Posterior vena cava (tissue), 2 donors: ENCODE data around the gene GPX2. TPM values are rescaled to one million over a fixed set of nuclear protein-coding genes. Genes with fewer than 3 reads are reported as not detected.

Experiments used
- DNase-seq: peaks from one replicate; pipeline ENCODE4 v3.0.0-alpha.2; 2020; ENCODE audit warnings: low spot score
- intact Hi-C, 2 donors: fragments of 100-400 bp; cut with DNase I; formaldehyde crosslinking; loops; one replicate each; pipeline versions ENCODE4 v1.14.1 to v1.14.2; 2022 to 2023
- long read RNA-seq, 2 donors: library from polyadenylated mRNA; unstranded; transcript quantifications; one replicate each; pipeline ENCODE4 v2.0.0, GENCODE V29; 2020 to 2021
- total RNA-seq, 2 donors: library from RNA; stranded (reverse); fragmentation: NEBNext Ultra II Directional; extraction: Animal tissue kit (Norgen Biotek cat#: 25700); gene quantifications; one replicate each; pipeline ENCODE4 v1.2.1, GENCODE V29; 2021
- donor health status: DM: yes; HTN: yes; CAD: no.
- donor health status: DM: yes; HTN: yes; CAD: no.

Gene GPX2
- total RNA-seq, result not detected
- long read RNA-seq, donor 1, partial matches to known transcripts, result 0 of 3 reads
- long read RNA-seq, donor 1, other reads (novel, unspliced or antisense), result 3 of 3 reads
- long read RNA-seq, donor 2, result 0 reads

DNA sequence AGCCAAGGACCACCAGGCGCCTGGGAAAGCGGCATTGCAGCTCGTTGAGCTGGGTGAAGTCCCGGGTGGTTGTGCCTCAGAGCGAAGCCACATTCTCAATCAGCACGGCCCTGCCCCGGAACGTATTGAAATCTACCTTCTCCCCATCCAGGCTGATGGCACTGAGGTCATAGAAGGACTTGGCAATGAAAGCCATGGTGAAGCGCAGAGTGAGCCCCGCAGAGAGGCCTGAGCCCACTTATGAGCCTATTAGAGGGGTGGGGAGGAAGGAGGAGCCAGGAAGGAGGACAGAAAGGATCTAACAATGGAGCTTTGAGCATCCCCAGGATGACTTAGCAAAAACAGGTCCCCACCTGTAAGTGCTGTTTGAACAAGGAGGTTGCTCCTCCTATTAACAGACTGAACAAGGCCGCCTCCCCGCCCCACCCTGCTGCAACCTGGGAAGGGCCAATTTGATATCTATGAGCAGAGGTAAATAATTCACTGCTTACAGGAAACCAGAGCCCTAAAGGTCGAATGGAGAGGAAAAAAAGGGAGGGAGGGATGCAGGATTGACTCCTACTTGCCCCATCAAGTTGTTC is at the start of gene GPX2:
GPX2 (minus strand) TSS at position 215 of the 581 bp plus-strand sequence; CDS start at position 196, 19 bp downstream.
- DNase-seq, result no peak
- intact Hi-C loops, result no loop called here

GRCh38 chr14:64990939-64991338 is 48.4 kb upstream of the GPX2 start:
- intact Hi-C loops, result no loop called here
- no peak for DNase-seq

- no peak for DNase-seq
- intact Hi-C loops, result no loop called here
Measured at GRCh38 chr14:64990296-64990695, 47.8 kb upstream of the GPX2 start.

- intact Hi-C loops, result loop anchor here in 1 of 2 donors (10.0 kb wide), 1 partner anchor 847 kb away; no protein-coding TSS in a partner anchor
- DNase-seq, result no peak
Measured at GRCh38 chr14:64987438-64987767, 44.9 kb upstream of the GPX2 start.

- DNase-seq, result peak; percentile 98
- intact Hi-C loops, result loop anchor here in 1 of 2 donors (10.0 kb wide), 1 partner anchor 848 kb away; no protein-coding TSS in a partner anchor
Measured at GRCh38 chr14:64986648-64987437, 44.3 kb upstream of the GPX2 start, which contains the start of gene FNTB. Gene FNTB (plus strand): TSS chr14:64986895. CDS start chr14:64986954, 59 bp downstream.

GRCh38 chr14:64983439-64984310 is 41.1 kb upstream of the GPX2 start:
- DNase-seq, result no peak
- intact Hi-C loops, result loop anchor here in 1 of 2 donors (10.0 kb wide), 1 partner anchor 851 kb away; no protein-coding TSS in a partner anchor

DNA sequence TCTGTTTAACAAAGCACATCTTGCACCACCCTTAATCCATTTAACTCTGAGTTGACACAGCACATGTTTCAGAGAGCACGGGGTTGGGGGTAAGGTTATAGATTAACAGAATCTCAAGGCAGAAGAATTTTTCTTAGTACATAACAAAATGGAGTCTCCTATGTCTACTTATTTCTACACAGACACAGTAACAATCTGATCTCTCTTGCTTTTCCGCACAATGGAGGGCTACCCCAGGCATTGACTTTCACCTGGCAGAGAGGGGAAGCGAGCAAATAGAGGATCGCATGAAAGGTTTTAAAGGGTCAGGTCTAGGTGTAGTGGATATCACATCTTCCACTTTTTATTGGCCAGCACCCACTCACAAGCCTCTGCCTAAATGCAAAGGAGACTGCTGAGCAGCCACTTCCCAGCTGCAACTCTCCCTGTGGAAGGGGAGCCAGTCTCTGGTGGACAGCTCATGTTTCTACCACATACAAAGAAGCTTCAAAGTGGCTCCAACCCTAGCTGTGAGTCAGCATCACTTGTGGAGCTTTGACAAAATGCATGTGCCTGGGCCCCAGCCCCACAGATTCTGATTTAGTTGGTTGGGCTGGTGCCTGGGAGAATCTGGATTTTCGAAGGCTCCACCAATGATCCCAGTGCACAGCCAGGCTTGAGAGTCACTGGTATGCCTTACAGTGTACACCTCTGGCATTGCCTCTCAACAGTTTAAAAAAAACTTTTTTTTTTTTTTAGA is 37.0 kb upstream of the GPX2 start:
- intact Hi-C loops, result loop anchor here in 1 of 2 donors (10.0 kb wide), 1 partner anchor 855 kb away; no protein-coding TSS in a partner anchor

GRCh38 chr14:64974563-64974962 is 32.0 kb upstream of the GPX2 start:
- intact Hi-C loops, result loop anchor here in 1 of 2 donors (1.0 kb wide), 1 partner anchor 44 kb away; no protein-coding TSS in a partner anchor
- no peak for DNase-seq

More for the DNA sequence above, 37.0 kb upstream of the GPX2 start:
- DNase-seq, result no peak

DNA sequence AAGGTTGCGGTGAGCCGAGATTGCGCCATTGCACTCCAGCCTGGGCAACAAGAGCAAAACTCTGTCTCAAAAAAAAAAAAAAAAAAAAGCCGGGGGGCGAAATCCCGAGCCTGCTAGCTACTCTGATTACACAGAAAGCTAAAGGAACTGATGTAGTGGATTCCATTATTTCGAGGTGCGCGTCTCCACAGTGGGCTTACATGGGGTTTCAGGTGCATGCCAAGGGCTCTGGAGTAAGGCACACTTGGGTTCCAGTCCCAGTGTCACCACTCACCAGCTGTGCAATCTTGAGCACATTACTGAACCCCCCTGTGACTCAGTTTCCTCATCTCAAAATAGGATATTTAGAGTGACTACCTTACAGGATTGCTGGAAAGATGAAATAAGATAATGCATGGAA is 31.3 kb upstream of the GPX2 start:
- intact Hi-C loops, result loop anchor here in 1 of 2 donors (1.0 kb wide), 1 partner anchor 44 kb away; no protein-coding TSS in a partner anchor

DNA sequence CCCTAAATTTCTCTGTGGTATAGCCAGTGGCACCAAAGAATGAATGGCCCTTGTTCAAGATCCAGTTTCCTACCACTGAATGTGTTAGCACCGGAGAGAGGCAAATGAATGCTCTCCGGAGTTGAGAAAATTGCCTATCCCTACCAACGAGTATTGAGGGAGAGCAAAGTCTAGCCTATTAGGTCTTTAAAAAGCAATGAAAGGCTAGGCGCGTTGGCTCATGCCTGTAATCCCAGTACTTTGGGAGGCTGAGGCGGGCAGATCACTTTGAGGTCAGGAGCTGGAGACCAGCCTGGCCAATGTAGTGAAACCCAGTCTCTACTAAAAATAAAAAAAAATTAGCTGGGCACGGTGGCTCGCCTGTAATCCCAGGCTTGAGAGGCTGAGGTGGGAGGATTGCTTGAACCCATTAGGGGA is 30.5 kb upstream of the GPX2 start:
- intact Hi-C loops, result no loop called here
- DNase-seq, result no peak

More for the DNA sequence above, 31.3 kb upstream of the GPX2 start:
- DNase-seq, result no peak

DNA sequence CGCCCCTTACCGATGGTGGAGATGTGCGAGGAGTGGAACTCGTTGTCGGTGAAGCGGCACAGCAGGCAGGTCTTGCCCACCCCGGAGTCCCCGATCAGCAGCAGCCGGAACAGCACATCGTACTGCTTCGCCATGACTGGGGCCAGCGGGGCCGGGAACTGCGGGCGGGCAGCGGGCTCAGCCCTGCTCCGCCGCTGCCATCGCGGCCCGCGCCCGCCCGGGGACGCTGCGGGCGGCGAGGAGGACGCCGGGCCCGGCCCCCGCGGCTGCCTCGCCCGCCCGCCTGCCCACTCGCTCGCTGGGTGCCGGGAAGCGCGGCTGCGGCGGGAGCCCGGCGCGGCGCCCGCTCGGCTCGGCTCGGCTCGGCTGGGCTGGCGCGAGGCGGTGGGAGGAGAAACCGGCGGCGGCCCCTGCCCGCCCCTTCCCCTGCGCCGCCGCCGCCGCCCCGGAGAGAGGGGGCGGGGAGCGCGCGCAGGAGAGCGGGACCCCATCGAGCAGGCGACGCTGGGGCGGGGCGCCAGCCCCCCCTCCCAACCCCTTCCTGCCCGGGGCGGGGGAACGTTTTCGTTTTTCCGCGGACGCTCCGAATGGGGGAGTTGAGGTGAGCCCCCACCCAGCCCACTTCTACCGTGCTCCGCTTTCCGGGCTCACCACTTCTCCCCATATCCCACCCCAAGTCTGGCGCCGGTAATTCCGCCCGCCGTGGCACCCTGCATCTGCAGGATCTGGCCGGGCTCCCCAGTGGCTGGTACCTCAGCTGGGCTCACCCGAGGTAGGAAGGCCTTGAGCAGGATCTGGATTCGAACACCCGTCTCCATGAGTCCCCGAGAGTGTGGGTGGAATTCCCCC is 29.6 kb upstream of the GPX2 start, which contains the start of gene RAB15:
RAB15 (minus strand) TSS at position 394 of the 849 bp plus-strand sequence; CDS start at position 134, 260 bp downstream.
- intact Hi-C loops, result no loop called here
- no peak for DNase-seq

DNA sequence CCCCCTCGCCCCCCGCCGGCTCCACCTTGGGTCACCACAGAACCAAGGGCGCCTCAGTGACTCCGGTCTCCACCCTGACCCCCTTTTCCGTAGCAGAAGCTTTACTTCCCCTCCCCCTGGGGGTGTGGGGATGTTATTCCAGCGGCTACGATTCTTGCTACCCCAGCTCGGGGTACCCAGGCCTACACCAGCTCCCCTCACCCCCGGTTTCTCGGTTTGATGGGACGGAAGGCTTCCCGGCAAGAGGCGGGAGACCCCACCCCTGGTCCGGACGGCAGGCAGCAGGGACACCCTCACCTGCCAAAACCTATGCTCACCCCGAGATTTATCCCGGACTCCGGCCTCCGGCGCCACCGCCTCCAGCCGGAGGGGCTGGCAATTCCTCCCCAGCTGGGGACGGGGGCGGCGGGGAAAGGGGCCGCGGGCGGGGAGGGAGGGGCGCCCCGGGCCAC is 29.0 kb upstream of the GPX2 start:
- DNase-seq, result no peak
- intact Hi-C loops, result no loop called here

GRCh38 chr14:64970776-64971477 is 28.4 kb upstream of the GPX2 start:
- DNase-seq, result no peak
- intact Hi-C loops, result no loop called here

GRCh38 chr14:64970041-64970440 is 27.5 kb upstream of the GPX2 start:
- peak; percentile 67 for DNase-seq
- intact Hi-C loops, result no loop called here

DNA sequence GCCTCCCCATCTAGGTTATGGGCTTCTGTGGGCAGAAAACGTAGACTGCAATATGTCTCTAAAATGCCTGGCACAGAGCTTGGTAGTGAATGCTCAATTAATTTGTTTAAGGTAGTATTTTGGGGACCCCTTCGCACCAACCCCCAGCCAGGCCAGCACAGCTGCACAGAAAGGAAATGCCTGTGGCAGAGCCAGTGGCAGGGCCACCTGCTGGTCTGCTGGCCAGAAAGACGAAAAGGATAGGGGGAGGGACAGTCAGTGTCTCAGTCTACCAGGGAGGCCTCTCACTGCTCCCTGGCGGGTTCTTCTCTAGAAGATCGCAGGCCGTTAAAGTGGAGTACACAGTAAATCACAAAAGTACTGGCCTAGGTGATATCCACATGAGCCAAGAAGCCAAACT is 26.1 kb upstream of the GPX2 start:
- peak; percentile 40 for DNase-seq
- intact Hi-C loops, result no loop called here

DNA sequence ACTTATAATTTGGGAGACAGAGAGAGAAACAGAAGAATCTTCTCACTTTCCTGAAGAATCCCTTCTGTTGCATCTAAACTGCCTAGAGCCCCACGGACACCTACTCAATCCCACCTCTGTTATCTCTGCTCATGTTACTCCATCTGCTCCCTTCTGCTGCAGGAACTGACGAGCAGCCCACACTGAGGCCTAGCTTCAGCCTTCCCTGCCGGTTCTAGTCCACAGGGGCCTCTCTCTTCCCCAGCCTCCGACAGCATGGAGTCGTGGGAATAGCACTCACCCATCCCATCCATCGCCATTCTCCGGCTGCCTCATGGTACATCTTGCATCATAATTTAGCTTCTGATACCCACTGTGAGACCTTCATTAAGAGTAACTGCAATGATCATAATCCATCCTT is 25.6 kb upstream of the GPX2 start:
- intact Hi-C loops, result no loop called here
- peak; percentile 44 for DNase-seq

DNA sequence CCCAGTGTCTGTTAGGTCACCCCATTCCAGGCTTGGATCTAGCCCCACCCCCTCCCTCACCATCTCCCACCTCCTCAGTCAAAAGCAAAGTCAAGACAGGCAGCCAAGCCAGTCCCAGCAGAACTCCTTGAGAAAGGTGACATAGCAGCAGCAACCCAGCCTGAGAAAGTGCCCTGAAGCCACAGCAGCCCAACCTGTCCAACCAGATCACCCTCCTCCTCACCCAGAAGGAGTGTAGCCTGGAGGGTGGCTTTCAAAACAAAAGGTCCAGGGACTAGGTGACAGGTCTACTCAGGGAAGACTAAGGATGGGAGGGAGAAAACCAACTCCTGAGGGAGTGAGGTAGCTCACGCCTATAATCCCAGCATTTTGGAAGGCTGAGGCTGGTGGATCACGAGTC is 24.4 kb upstream of the GPX2 start:
- intact Hi-C loops, result no loop called here
- no peak for DNase-seq
